Progenitor cell of endocrine pancreas (in vitro differentiated cells): Measurements from ENCODE around the gene ZNHIT6. TPM values are rescaled to one million over a fixed set of nuclear protein-coding genes. Genes with fewer than 3 reads are reported as not detected.

Experiments used
- DNase-seq: peaks from one replicate; pipeline ENCODE4 v3.0.0; 2021; ENCODE audit warnings: low spot score; ENCODE audit not compliant: unreplicated experiment
- H3K27ac Mint-ChIP-seq: 2 replicates; pipeline ENCODE4 v1.8.0; 2021; ENCODE audit warnings: mild to moderate bottlenecking, moderate library complexity, mixed read lengths
- H3K27me3 Mint-ChIP-seq: 2 replicates; pipeline ENCODE4 v1.8.0; 2021; ENCODE audit warnings: mixed read lengths
- H3K36me3 Mint-ChIP-seq: 2 replicates; pipeline ENCODE4 v1.8.0; 2022; ENCODE audit warnings: mixed read lengths; ENCODE audit not compliant: insufficient read depth
- H3K4me1 Mint-ChIP-seq: 2 replicates; pipeline ENCODE4 v1.8.0; 2021; ENCODE audit warnings: low read depth, mixed read lengths
- H3K4me3 Mint-ChIP-seq: 2 replicates; pipeline ENCODE4 v1.8.0; 2021; ENCODE audit warnings: low read depth, mild to moderate bottlenecking, moderate library complexity, mixed read lengths
- H3K9me3 Mint-ChIP-seq: 2 replicates; pipeline ENCODE4 v1.8.0; 2021; ENCODE audit warnings: low read depth, mixed read lengths
- total RNA-seq: library from RNA; stranded (reverse); gene quantifications from 2 replicates; pipeline ENCODE4 v1.2.1, GENCODE V29; 2021
- TF ChIP-seq, protein P1 (sequence below): fragments of 200-600 bp; sonication (generic); IDR thresholded peaks from one replicate; pipeline ENCODE4 v1.5.0; 2021; ENCODE audit warnings: antibody characterized with exemption, mild to moderate bottlenecking; ENCODE audit not compliant: unreplicated experiment

The ZNHIT6 gene
- total RNA-seq, 1 donor from 2014 or later, result 18.8 TPM

DNA sequence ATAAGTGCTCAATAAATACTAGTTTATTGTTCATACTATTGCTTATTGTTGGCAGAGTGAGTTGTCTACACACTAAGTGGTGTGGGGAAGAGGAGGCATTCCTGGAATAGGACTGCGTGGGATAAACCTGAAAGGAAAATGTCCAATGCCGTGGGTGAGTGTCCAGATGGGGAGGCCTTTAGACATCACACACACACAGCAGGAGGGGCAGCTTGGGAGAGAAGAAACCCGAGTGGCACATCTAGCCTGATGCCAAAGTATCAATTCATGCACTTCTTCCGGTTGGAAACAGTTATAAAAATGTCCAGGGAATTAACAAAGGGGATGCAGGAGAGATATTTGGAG, 100.3 kb downstream of the ZNHIT6 start:
- Mint-ChIP-seq H3K4me3 (no peak overlapping the region), H3K4me1 (peaks cover 30% of the 10 kb centered on the region), H3K27ac (peak overlapping the region; percentile 86)

DNA sequence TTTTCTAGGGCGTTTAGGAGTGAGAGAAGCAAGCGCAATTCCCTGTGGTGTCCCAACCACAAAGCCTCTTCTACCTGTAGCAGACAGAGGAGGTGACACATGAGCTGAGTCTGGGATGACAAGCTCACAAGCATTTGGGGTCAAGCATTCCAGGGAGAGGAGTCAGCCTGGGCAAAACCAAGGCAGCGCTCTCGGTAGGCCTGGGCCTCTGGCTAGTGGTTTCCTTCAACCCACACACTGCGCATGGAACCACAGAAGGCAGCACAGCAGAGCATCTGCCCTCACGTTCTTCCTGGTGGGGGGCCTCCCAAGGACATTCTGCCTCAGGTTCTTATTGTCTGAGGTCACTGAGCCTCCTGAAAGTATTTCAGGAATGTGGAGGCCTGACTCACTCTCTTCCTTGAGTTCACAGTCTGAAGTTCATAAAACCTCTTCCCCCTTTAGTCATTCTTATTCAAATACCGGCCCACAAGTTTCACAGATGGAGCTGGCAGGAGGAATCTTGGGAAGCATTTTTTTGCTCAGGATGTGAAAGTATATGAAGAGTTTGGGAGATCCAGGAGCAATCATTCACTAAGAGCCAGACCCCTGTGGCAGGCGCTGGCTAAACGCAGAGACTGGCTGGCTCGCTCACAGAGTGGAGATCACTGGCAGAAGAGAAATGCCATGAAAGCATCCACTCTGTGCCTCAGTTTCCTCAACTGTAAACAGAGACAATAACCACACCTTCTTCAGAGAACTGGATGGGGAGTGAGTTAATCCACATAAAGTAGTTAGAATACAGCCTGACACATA, 100.9 kb downstream of the ZNHIT6 start:
- DNase-seq, result no peak
- no peak overlapping the region for H3K4me3 Mint-ChIP-seq
- H3K4me1 Mint-ChIP-seq, result peaks cover 25% of the 10 kb centered on the region
- no peaks in the 10 kb centered on the region for H3K36me3 Mint-ChIP-seq
- no peaks in the 10 kb centered on the region for H3K9me3 Mint-ChIP-seq
- H3K27ac Mint-ChIP-seq, result peak overlapping the region; percentile 86
- H3K27me3 Mint-ChIP-seq, result peaks cover 30% of the 10 kb centered on the region
- TF ChIP-seq, protein P1, sequence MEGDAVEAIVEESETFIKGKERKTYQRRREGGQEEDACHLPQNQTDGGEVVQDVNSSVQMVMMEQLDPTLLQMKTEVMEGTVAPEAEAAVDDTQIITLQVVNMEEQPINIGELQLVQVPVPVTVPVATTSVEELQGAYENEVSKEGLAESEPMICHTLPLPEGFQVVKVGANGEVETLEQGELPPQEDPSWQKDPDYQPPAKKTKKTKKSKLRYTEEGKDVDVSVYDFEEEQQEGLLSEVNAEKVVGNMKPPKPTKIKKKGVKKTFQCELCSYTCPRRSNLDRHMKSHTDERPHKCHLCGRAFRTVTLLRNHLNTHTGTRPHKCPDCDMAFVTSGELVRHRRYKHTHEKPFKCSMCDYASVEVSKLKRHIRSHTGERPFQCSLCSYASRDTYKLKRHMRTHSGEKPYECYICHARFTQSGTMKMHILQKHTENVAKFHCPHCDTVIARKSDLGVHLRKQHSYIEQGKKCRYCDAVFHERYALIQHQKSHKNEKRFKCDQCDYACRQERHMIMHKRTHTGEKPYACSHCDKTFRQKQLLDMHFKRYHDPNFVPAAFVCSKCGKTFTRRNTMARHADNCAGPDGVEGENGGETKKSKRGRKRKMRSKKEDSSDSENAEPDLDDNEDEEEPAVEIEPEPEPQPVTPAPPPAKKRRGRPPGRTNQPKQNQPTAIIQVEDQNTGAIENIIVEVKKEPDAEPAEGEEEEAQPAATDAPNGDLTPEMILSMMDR, result no peak

More for the DNA sequence above, 100.3 kb downstream of the ZNHIT6 start:
- Mint-ChIP-seq H3K27me3 (peaks cover 25% of the 10 kb centered on the region), H3K9me3 (no peaks in the 10 kb centered on the region), H3K36me3 (no peaks in the 10 kb centered on the region)
- no peak for DNase-seq
- TF ChIP-seq, protein P1, result no peak

DNA sequence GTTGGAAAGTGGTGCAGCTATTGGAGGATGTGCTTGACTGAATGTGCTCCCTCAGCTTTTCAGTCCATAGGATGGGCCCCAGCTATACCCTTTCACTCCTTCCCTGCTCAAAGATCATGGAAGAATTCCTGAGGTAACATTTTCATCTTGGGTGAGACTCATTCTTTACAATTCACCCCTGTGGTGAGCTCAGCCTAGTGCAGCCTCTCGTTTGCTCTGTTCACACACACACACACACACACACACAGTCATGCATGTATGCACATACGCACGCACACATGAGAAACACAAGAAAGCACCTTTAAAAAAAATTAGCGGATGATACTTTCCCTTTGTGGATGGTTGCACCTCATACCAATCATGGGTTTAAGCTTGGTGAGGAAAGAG, 101.8 kb downstream of the ZNHIT6 start:
- Mint-ChIP-seq H3K4me1 (peaks cover 20% of the 10 kb centered on the region), H3K27ac (peak overlapping the region; percentile 86), H3K4me3 (no peak overlapping the region), H3K36me3 (no peaks in the 10 kb centered on the region), H3K27me3 (peaks cover 31% of the 10 kb centered on the region), H3K9me3 (no peaks in the 10 kb centered on the region)
- TF ChIP-seq, protein P1, result no peak
- DNase-seq, result no peak

DNA sequence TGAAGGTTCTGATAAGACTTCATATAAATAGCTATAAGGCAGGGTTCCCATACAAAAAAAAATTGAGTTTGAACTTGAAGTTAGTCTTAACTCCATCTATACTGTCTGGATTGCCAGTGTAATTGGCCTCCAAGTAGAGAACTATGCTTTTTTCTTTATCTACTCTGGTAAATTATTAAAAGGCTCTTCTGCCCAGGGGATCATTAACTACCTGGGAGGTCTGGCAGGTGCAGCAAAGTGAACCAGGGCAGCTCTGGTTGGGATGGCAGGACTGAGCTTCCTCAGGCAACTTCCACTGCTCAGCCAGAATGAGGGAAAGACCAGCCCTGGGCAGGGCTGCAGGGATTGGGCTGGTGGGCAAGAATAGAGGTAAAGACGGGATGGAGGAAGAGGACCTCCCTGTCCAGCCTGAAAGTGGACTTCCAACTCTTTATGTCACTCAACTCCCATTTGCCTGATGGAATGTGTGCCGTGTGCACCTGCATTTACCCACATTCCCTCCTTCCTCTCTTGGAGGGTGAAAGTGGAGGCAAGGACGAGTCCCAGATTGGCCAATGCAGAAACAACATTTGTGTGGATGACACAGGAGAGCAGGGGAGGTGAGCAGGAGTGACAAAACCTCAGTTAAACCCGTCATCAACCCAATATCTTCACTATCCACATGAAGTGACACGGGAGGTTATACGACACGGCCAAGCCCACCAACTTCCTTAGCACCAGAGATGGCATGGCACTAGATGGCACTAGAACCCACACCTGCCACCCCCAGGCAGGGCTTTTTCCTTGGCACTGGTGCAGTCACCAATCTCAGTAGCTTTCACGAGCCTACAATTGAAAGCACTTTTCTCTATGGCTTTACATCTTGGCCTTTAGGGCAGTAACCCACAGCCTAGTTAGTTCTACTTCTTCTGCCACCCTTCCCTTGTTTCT, 102.5 kb downstream of the ZNHIT6 start:
- H3K9me3 Mint-ChIP-seq, result no peaks in the 10 kb centered on the region

More for the DNA sequence above, 102.5 kb downstream of the ZNHIT6 start:
- TF ChIP-seq, protein P1, result no peak
- DNase-seq, result no peak
- peak overlapping the region; percentile 75 for H3K27ac Mint-ChIP-seq
- H3K4me1 Mint-ChIP-seq, result peaks cover 20% of the 10 kb centered on the region
- no peak overlapping the region for H3K4me3 Mint-ChIP-seq
- peaks cover 34% of the 10 kb centered on the region for H3K27me3 Mint-ChIP-seq
- H3K36me3 Mint-ChIP-seq, result no peaks in the 10 kb centered on the region
